GM12878 (cell line): ENCODE results near the gene MRPL50. TPM values are rescaled to one million over a fixed set of nuclear protein-coding genes. Genes with fewer than 3 reads are reported as not detected.

ENCODE experiments used
- ATAC-seq: fragments of 200-7000 bp; cut with Tn5 transposase; 3 replicates; pipeline ENCODE4 v1.9.1; 2020; ENCODE audit warnings: mild to moderate bottlenecking, moderate library complexity
- BruUV-seq: library from RNA; stranded (reverse); fragments of 400-500 nt; replicated peaks from 2 replicates; lab custom pipeline; 2021; lab: Mats Ljungman, UMichigan
- CTCF ChIA-PET: fragments of 300-600 bp; sonication (Branson Sonifier 250); formaldehyde crosslinking; extraction: SDS; loops from one replicate; lab custom pipeline; 2021; ENCODE audit warnings: inconsistent platforms; lab: Yijun Ruan, JAX
- POLR2A ChIA-PET: fragments of 350-600 bp; formaldehyde crosslinking; extraction: SDS; loops from one replicate; lab custom pipeline; 2021; ENCODE audit warnings: inconsistent platforms; lab: Charles Lee
- RAD21 ChIA-PET: fragments of 300-600 bp; sonication (Branson Sonifier 250); formaldehyde crosslinking; loops from one replicate; lab custom pipeline; 2023; ENCODE audit warnings: antibody characterized with exemption; ENCODE audit not compliant: unreplicated experiment; lab: Charles Lee
- SMC1A ChIA-PET: fragments of 300-600 bp; sonication (Branson Sonifier 250); formaldehyde crosslinking; loops from one replicate; lab custom pipeline; 2023; ENCODE audit not compliant: unreplicated experiment, uncharacterized antibody; lab: Charles Lee
- DNase-seq: peaks from one replicate; pipeline ENCODE4 v3.0.0-alpha.2; 2011; ENCODE audit warnings: low read depth, low spot score
- FAIRE-seq: peaks from 3 replicates; lab custom pipeline; 2011; peaks lifted over from hg19 to GRCh38; lab: Jason Lieb, UNC
- H2AFZ ChIP-seq: 2 replicates; pipeline ENCODE4 v1.6.0; 2011; ENCODE audit warnings: low read depth, low read length, control low read depth; ENCODE audit not compliant: control insufficient read depth
- H3K27ac ChIP-seq: 2 replicates; pipeline ENCODE4 v1.5.1; 2011; ENCODE audit warnings: control low read depth; ENCODE audit not compliant: control insufficient read depth, insufficient read depth
- H3K27me3 ChIP-seq, 2 experiments: replicated peaks in 1 of 2; 2 replicates each; pipeline versions ENCODE4 v1.6.0 to v1.6.1; 2011; ENCODE audit warnings: low read length in 1 of 2; ENCODE audit not compliant: control insufficient read depth in 2 of 2, insufficient read depth in 2 of 2
- H3K36me3 ChIP-seq, 2 experiments: 2 replicates each; pipeline ENCODE4 v1.5.1; 2011; ENCODE audit warnings: low read length in 1 of 2; ENCODE audit not compliant: control insufficient read depth in 2 of 2, insufficient read depth in 2 of 2
- H3K4me1 ChIP-seq: 2 replicates; pipeline ENCODE4 v1.6.1; 2011; ENCODE audit warnings: mild to moderate bottlenecking, low read length, moderate library complexity, mixed read lengths; ENCODE audit not compliant: control insufficient read depth, insufficient read depth
- H3K4me2 ChIP-seq: 2 replicates; pipeline ENCODE4 v1.6.0; 2011; ENCODE audit warnings: control low read depth; ENCODE audit not compliant: control insufficient read depth, insufficient read depth
- H3K4me3 ChIP-seq: fragments of 200-600 bp; sonication (generic); 2 replicates; pipeline ENCODE4 v1.5.1; 2016
- H3K79me2 ChIP-seq: 2 replicates; pipeline ENCODE4 v1.6.0; 2011; ENCODE audit warnings: low read length; ENCODE audit not compliant: control insufficient read depth, insufficient read depth
- H3K9ac ChIP-seq: 2 replicates; pipeline ENCODE4 v1.8.0; 2011; ENCODE audit warnings: low read length, control low read depth, mixed read lengths; ENCODE audit not compliant: control insufficient read depth, insufficient read depth
- H3K9me3 ChIP-seq: replicated peaks from 3 replicates; pipeline ENCODE4 v1.5.1; 2011; ENCODE audit warnings: mild to moderate bottlenecking, low read length; ENCODE audit not compliant: control insufficient read depth, insufficient read depth
- H4K20me1 ChIP-seq: 2 replicates; pipeline ENCODE4 v1.6.0; 2011; ENCODE audit not compliant: control insufficient read depth, insufficient read depth
- CBX5 ChIP-seq: sonication (generic); IDR thresholded peaks from 2 replicates; pipeline ENCODE4 v1.6.1; 2016; ENCODE audit warnings: low read depth, moderate library complexity, mild to moderate bottlenecking, inconsistent platforms
- CEBPZ ChIP-seq: fragments of 150-350 bp; IDR thresholded peaks from 2 replicates; pipeline ENCODE4 v1.6.1; 2016; ENCODE audit warnings: low read depth, low read length
- EGR1 ChIP-seq, 2 experiments: IDR thresholded peaks; 1 replicate in 1 of 2; 2 replicates in 1 of 2; pipeline ENCODE4 v1.6.1; 2011 to 2012; ENCODE audit warnings: low read depth in 2 of 2, low read length in 2 of 2, borderline replicate concordance in 1 of 2, mild to moderate bottlenecking in 1 of 2, moderate library complexity in 1 of 2
- ETV6 ChIP-seq, 2 experiments: fragments of 450-650 bp in 1 of 2; IDR thresholded peaks in 1 of 2; conservative IDR thresholded peaks in 1 of 2; 2 replicates each; pipeline ENCODE4 v1.6.1; 2014; ENCODE audit warnings: antibody characterized with exemption in 1 of 2, borderline replicate concordance in 1 of 2, low read depth in 1 of 2, mild to moderate bottlenecking in 1 of 2, moderate library complexity in 1 of 2
- PAX8 ChIP-seq: fragments of 450-650 bp; IDR thresholded peaks from 2 replicates; pipeline ENCODE4 v1.6.1; 2017; ENCODE audit warnings: mild to moderate bottlenecking, moderate library complexity
- TBL1XR1 ChIP-seq: IDR thresholded peaks from 2 replicates; pipeline ENCODE4 v1.6.1; 2012; ENCODE audit warnings: low read depth, low read length, improper control_type of control experiment
- YY1 ChIP-seq: IDR thresholded peaks from 2 replicates; pipeline ENCODE4 v1.6.1; 2011; ENCODE audit warnings: low read depth, mild to moderate bottlenecking, low read length
- WGBS: methylation state at CpG from one replicate; pipeline ENCODE4 v1.1.6; 2016; ENCODE audit warnings: low lambda C conversion rate; ENCODE audit not compliant: insufficient replicate concordance, insufficient coverage; ENCODE audit errors: missing lambda C conversion rate; 5-methylcytosine and 5-hydroxymethylcytosine counted together
- in situ Hi-C: fragments of 300-500 bp; cut with MboI; formaldehyde crosslinking; loops from 9 replicates; pipeline ENCODE4 v1.14.3; 2018; ENCODE audit warnings: mixed read lengths
- intact Hi-C: fragments of 100-400 bp; cut with micrococcal nuclease; formaldehyde crosslinking; loops from one replicate; pipeline ENCODE4 v1.14.2; 2022; ENCODE audit not compliant: unreplicated experiment
- polyA plus RNA-seq, 11 experiments: library from polyadenylated mRNA; depleted of rRNA in 4 of 11; unstranded in 6 of 11; stranded (reverse) in 5 of 11; fragments of >200 nt; fragmentation: Nextera tagmentation in 4 of 11; fragmentation: Illumina TruSeq in 1 of 11; extraction: Ambion mirVana in 4 of 11; extraction: Trizol in 1 of 11; gene quantifications; 1 replicate in 1 of 11; 2 replicates in 10 of 11; pipeline versions ENCODE4 v1.2.1 to v1.2.3, GENCODE V29; 2011 to 2016; ENCODE audit warnings: inconsistent platforms in 2 of 11, missing spikeins in 2 of 11, low read depth in 1 of 11
- total RNA-seq, 4 experiments: library from RNA; depleted of rRNA in 3 of 4; stranded (reverse); fragments of >200 nt in 3 of 4; fragmentation: Illumina TruSeq in 1 of 4; extraction: Trizol in 1 of 4; gene quantifications; 2 replicates each; pipeline versions ENCODE4 v1.2.1 to v1.2.3, GENCODE V29; 2013 to 2021

MRPL50 gene
- total and polyA plus RNA-seq, 10 of the 15 experiments (the other 5 are each of a cell fraction or from before 2014, with no cell fraction given): 12.8 to 79.4 (median 27.9) TPM

GRCh38 chr9:101354765-101355708, 43.4 kb downstream of the MRPL50 start (continued):
- TF ChIP-seq CEBPZ (no peak), YY1 (no peak)

GRCh38 chr9:101354143-101354764, 44.2 kb downstream of the MRPL50 start:
- 27% methylated on average over 5 of the region's 5 CpGs for WGBS
- no TSS peak for BruUV-seq
- Histone ChIP-seq H3K4me2 (no peak overlapping the region), H3K9me3 (no peaks in the 10 kb centered on the region), H3K27me3 (no peaks in the 10 kb centered on the region), H3K79me2 (no peaks in the 10 kb centered on the region), H3K4me1 (no peaks in the 10 kb centered on the region), H3K4me3 (no peak overlapping the region), H2AFZ (no peak overlapping the region), H4K20me1 (no peaks in the 10 kb centered on the region), H3K36me3 (no peaks in the 10 kb centered on the region), H3K27ac (no peak overlapping the region), H3K9ac (no peak overlapping the region)
- SMC1A ChIA-PET: no interaction called here
- in situ Hi-C loops (no loop called here), intact Hi-C loops (no loop called here)
- POLR2A ChIA-PET: no interaction called here
- RAD21 ChIA-PET: no interaction called here
- CTCF ChIA-PET: no interaction called here
- no peak for DNase-seq
- no peak; the same call in 1 of the 3 replicates for ATAC-seq
- FAIRE-seq: no peak
- TF ChIP-seq PAX8 (no peak), TBL1XR1 (no peak), ETV6 (conservative IDR thresholded peaks at IDR 0.05 in 1 of 2, IDR thresholded peaks at IDR 0.05 in 1 of 2; ENCODE audit: borderline replicate concordance in 1 of 2, low read depth in 1 of 2) (no peak), CBX5 (no peak), EGR1 (IDR thresholded peaks at IDR 0.05; ENCODE audit: borderline replicate concordance in 1 of 2, low read depth in 2 of 2, low read length in 2 of 2) (no peak)
